ENCODE results near the gene HOXD3. TPM values are rescaled to one million over a fixed set of nuclear protein-coding genes. Genes with fewer than 3 reads are reported as not detected.

The HOXD3 gene
- total and polyA plus RNA-seq, 2 of the 8 experiments (the other 6 are each of a cell fraction or from before 2014, with no cell fraction given): not detected

- no peak overlapping the region for H3K23ac ChIP-seq (ENCODE audit: insufficient read length)
- H3K56ac ChIP-seq (replicated peaks; ENCODE audit: insufficient read length, low read depth, low read length): no peak overlapping the region
- H3K36me3 ChIP-seq (ENCODE audit: control insufficient read depth in 2 of 4, insufficient read depth in 4 of 4, low read length in 3 of 4): no peaks in the 10 kb centered on the region; a peak in 1 of 8 replicates
- peaks cover under 1 to 35% of the 10 kb centered on the region in 2 experiments for H4K20me1 ChIP-seq (replicated peaks in 1 of 2; ENCODE audit: control insufficient read depth in 1 of 2, insufficient read depth in 2 of 2, low read length in 2 of 2)
- H3K9ac ChIP-seq (replicated peaks in 1 of 4; ENCODE audit: extremely low read depth in 1 of 4, low read depth in 3 of 4, low read length in 3 of 4): no peak overlapping the region
- H4K91ac ChIP-seq (replicated peaks; ENCODE audit: insufficient read length, low read length): no peak overlapping the region
- FAIRE-seq: no peak
- no peak overlapping the region for H4K5ac ChIP-seq (ENCODE audit: insufficient read length, low read depth, low read length)
- no peaks in the 10 kb centered on the region for H3K79me2 ChIP-seq (ENCODE audit: control insufficient read depth in 1 of 2, insufficient read depth in 2 of 2, low read length in 2 of 2)
- H2BK15ac ChIP-seq (ENCODE audit: low read length): no peak overlapping the region; the same call in 1 of the 2 replicates
- H3K79me1 ChIP-seq (ENCODE audit: low read depth, low read length): no peaks in the 10 kb centered on the region
- DNase-seq (ENCODE audit: low read depth in 1 of 2, low spot score in 2 of 2): peak in 1 of 2 experiments; percentile 43
- H3K23me2 ChIP-seq (ENCODE audit: low read depth, low read length): peaks cover 3% of the 10 kb centered on the region; the same call in 1 of the 2 replicates
- H2BK12ac ChIP-seq (ENCODE audit: low read depth, low read length): peak overlapping the region; percentile 50; the same call in 1 of the 2 replicates
- no peak overlapping the region for H3K27ac ChIP-seq (ENCODE audit: low read depth, low read length)
- peak overlapping the region; percentile 76 to 81; a peak in 2 of 4 replicates for H3K4me2 ChIP-seq (ENCODE audit: insufficient read depth in 1 of 2, low read depth in 2 of 2, low read length in 2 of 2)
- POLR2A ChIA-PET (ENCODE audit: partially characterized antibody): interaction anchor here (1.2 to 1.3 kb wide), 2 partner anchors 10 to 14 kb away, joined by 3 to 7 read pairs; no protein-coding TSS in a partner anchor
- H2BK20ac ChIP-seq (ENCODE audit: low read length): no peak overlapping the region
- no peak overlapping the region; the same call in 1 of the 2 replicates for H2BK5ac ChIP-seq (ENCODE audit: low read depth, low read length)
- H2AFZ ChIP-seq (ENCODE audit: low read length): no peak overlapping the region
- peaks cover 3 to 21% (median 15%) of the 10 kb centered on the region in 4 experiments for H3K4me1 ChIP-seq (replicated peaks in 1 of 4; ENCODE audit: control insufficient read depth in 3 of 4, insufficient read depth in 4 of 4, low read length in 3 of 4)
- H3K18ac ChIP-seq (ENCODE audit: extremely low read depth, low read length): no peak overlapping the region
- H3K9me3 ChIP-seq (ENCODE audit: insufficient read depth in 2 of 2, low read depth in 1 of 2, low read length in 1 of 2): no peaks in the 10 kb centered on the region
- peaks cover 92 to 100% (median 99%) of the 10 kb centered on the region in 4 experiments for H3K27me3 ChIP-seq (replicated peaks in 1 of 4; ENCODE audit: control insufficient read depth in 3 of 4, extremely low read depth in 1 of 4, insufficient read depth in 3 of 4, low read length in 3 of 4)
- WGBS, 2 experiments (ENCODE audit: extremely low coverage in 1 of 2, insufficient coverage in 1 of 2, insufficient read length in 1 of 2, insufficient replicate concordance in 2 of 2, low coverage in 1 of 2, low lambda C conversion rate in 2 of 2, missing lambda C conversion rate in 1 of 2): 14% methylated on average over 1 of the region's 1 CpG; no CpG with 5 or more reads in 1 of the 2 experiments
- no peak overlapping the region for H2BK120ac ChIP-seq (replicated peaks; ENCODE audit: low read depth, low read length)
- no peak overlapping the region; the same call in 1 of the 2 replicates for H4K8ac ChIP-seq (ENCODE audit: extremely low read depth, insufficient read depth, low read length)
- no peak overlapping the region for H3K14ac ChIP-seq (ENCODE audit: insufficient read length)
- no peak overlapping the region for H3K4me3 ChIP-seq (ENCODE audit: extremely low read depth in 1 of 4, insufficient read depth in 2 of 4, low read depth in 3 of 4, low read length in 4 of 4)
- CTCF ChIA-PET (ENCODE audit: partially characterized antibody): interaction anchor here (0.9 to 7.5 kb wide), 7 partner anchors 8 to 482 kb away, joined by 3 to 60 read pairs (median 4); partner anchors contain the start of gene HOXD1
- no peak overlapping the region for H3K4ac ChIP-seq (replicated peaks; ENCODE audit: insufficient read length, low read depth, low read length)
- no peak overlapping the region for H2AK5ac ChIP-seq (ENCODE audit: low read depth, low read length)
- TF ChIP-seq SIN3A (conservative IDR thresholded peaks at IDR 0.05 in 1 of 2, IDR thresholded peaks at IDR 0.05 in 1 of 2; ENCODE audit: low read depth in 1 of 2, low read length in 2 of 2): no peak
- no peak for TF ChIP-seq SAP30 (IDR thresholded peaks at IDR 0.05; ENCODE audit: insufficient read depth, insufficient replicate concordance, low read length)
- no peak for TF ChIP-seq POLR2A (IDR thresholded peaks at IDR 0.05; ENCODE audit: control extremely low read depth in 1 of 2, low read depth in 2 of 2, low read length in 2 of 2)
- TF ChIP-seq FOSL1 (IDR thresholded peaks at IDR 0.05; ENCODE audit: insufficient read depth, low read depth, low read length): no peak
- TF ChIP-seq TAF1 (IDR thresholded peaks at IDR 0.05; ENCODE audit: low read depth, low read length): no peak
- no peak for TF ChIP-seq CTBP2 (IDR thresholded peaks at IDR 0.05; ENCODE audit: borderline replicate concordance, insufficient read depth, insufficient read length, low read length)
- TF ChIP-seq SIX5 (IDR thresholded peaks at IDR 0.05; ENCODE audit: low read depth, low read length): no peak
- TF ChIP-seq KDM1A (IDR thresholded peaks at IDR 0.05; ENCODE audit: borderline replicate concordance, low read length): no peak
- TF ChIP-seq TCF12 (IDR thresholded peaks at IDR 0.05; ENCODE audit: low read depth, low read length): no peak
- TF ChIP-seq HDAC2 (IDR thresholded peaks at IDR 0.05; ENCODE audit: borderline replicate concordance in 1 of 2, low read depth in 2 of 2, low read length in 2 of 2): no peak
- TF ChIP-seq SP4 (IDR thresholded peaks at IDR 0.05; ENCODE audit: low read length): no peak
- no peak for TF ChIP-seq BACH1 (IDR thresholded peaks at IDR 0.05; ENCODE audit: low read length)
These were observed 13.6 kb downstream of the HOXD3 start for GRCh38 chr2:176170602-176171305.
